NCI-H1694 treated with DMSO at 0.1 percent for 48 hours (cell line): Measurements from ENCODE around the gene ATP2B2.
A peak's percentile ranks its signal among the peaks of the same experiment; 100 is the strongest.

ENCODE experiments used
- DNase-seq: peaks from one replicate; lab custom pipeline; 2025; lab: John Stamatoyannopoulos, UW

The ATP2B2 gene

DNA sequence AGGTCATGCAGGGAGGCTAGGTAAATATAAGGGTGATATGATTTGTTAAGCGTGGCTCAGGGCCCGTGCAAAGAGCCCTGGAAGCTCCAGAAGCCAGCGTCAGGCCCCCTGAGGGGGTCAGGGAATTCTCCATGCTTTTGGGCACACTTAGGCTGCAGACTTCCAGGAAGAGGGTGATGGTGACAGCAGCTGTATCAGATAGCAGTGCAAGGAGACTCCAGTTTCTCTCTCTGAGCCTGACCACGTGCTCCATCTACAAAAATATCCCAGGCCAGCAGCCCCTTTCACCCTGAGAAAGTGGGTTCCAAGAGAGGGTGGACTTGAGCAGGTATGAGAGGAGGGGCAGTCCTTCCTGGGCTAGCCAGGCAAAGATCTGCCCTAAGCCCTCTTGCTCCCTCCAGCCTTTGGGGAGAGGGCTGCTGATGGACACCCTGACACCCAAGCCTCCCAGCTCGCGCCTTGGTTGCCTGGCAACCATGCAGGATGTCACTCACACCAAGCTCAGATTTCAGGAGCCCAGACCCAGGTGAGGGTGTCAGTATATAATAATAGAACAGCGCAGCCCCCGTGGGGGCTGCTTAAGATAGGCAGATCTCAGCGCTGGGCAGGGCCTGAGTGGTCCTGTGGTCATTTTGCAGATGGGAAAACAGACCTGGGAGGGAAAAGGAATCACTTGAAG lies 35.8 kb downstream of the ATP2B2 start:
- DNase-seq: no peak

DNA sequence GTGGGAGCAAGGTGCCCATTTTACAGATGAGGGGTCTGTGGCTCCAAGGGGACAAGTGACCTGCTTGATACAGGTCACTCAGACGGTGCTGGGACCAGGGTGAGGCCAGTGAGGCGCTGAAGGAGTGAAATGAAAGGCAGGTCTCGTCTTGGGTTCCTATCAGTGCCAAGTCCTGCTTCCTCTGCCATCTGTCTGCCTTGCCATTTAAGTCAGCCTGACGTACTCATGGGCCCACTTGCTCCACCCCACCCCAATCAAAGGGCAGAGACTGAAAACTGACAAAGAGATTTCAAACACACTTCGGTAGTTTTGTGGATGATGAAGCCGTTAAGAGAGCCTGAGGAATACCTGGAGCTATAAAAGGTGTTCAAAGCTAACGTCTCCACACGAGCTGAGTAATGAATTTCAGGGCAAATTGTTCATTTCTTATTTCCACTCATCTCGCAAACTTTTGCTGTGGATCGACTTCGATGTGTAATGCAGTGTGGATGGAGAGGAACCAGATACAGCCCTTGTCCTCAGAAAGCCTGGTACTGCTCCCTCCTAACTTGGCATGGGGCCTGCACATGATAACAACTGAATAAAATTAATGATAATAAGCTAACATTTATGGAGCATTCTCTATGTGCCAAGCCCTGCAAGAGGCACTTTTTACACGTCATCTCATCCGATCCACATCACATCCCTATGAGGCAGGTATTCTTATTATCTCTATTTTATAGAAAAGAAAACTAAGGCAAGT lies 36.6 kb downstream of the ATP2B2 start:
- peak; percentile 47 for DNase-seq

- DNase-seq: peak; percentile 49
Observed at GRCh38 chr3:10467904-10468612, 37.3 kb downstream of the ATP2B2 start.

DNA sequence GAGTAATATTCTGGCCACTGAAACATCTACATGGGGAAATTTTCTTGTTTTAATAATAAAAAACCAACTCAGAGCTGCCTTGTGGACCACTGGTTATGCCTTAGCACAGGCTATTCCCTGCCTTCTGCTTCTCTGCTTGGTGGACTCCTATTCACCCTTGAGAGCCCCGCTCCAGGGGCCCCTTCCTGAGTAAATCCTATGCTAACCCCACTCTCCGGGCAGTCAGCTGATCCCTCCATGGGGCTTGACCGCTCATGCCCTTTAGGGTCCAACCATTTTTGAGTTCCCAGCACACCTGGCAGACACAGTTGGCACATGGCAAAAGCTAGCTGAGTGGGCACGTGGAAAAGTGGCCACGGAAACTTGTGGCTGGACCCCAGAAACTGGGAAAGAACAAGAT lies 38.2 kb downstream of the ATP2B2 start:
- DNase-seq: no peak

DNA sequence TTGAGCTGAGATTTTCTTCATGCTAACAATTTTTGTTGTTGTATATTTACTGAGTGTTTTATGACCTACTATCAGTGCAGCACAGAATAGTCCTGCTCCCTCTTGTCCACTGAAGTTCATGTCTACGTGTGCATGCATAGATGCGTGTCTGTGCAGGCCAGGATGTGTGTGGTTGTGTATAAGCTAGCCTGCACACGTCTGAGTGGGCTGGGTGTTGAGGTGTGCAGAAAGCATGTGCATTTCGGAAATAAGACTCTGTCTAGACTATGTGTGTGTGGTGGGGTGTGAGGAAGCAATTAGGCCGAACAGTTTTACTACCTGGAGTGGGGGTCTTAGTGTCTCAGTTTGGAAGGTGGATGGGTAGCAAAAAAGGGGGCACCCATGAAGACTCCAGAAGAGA lies 39.2 kb downstream of the ATP2B2 start:
- DNase-seq: no peak

DNA sequence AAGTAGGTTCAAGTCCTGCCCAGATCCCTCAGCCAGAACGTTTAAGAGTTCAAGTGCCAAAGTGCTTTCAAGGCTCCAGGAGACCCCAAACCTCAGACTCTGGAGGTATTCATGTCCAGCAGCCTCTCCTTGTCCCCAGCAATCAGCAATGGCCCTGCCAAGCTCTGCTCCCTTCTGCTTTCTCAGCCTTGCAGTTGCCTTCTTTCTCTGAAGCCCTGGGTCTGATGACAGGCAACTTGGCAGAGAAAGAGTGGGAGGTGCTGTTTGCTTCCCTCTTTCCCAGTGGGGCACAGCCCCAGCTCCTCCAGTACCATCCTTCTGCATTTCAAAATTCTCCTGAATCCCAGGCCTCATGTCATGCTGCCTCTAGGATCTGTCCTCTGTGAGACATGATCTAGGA lies 40.2 kb downstream of the ATP2B2 start:
- DNase-seq: no peak

GRCh38 chr3:10463533-10464434 lies 41.6 kb downstream of the ATP2B2 start:
- peak; percentile 41 for DNase-seq

GRCh38 chr3:10462641-10463532 lies 42.5 kb downstream of the ATP2B2 start:
- no peak for DNase-seq

DNA sequence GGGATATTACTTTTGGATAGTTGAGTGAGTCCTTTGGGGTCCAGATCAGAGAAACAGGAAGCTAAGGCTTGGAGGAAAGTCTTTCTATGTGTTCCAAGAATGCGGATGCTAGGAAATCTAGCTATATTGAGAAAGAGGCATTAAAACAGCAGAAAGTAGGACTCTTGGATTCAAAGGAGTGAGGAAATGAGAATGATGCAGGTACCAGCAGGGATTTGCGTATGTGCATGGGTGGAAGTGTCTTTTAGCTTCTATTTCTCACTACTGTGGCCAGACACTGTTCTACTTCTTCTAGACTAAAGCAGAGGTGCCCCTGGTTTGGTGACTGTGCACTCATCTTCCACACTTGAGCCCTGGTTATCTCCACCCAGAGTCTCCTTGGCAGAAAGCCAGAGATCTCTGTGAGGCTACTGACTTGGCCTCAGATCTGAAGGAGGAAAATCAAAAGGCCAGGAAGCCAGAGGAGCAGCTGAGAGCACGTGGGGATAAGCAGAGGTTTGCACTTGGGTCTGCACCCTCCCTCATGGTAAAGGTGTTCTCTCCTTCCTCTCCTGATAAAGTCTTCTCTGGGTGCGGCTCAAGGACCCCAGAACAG lies 44.3 kb downstream of the ATP2B2 start:
- no peak for DNase-seq

- DNase-seq: no peak
Observed at GRCh38 chr3:10459954-10460754, 45.2 kb downstream of the ATP2B2 start.

- no peak for DNase-seq
Observed at GRCh38 chr3:10457560-10457959, 47.8 kb downstream of the ATP2B2 start.

GRCh38 chr3:10456981-10457380 lies 48.4 kb downstream of the ATP2B2 start:
- DNase-seq: no peak

DNA sequence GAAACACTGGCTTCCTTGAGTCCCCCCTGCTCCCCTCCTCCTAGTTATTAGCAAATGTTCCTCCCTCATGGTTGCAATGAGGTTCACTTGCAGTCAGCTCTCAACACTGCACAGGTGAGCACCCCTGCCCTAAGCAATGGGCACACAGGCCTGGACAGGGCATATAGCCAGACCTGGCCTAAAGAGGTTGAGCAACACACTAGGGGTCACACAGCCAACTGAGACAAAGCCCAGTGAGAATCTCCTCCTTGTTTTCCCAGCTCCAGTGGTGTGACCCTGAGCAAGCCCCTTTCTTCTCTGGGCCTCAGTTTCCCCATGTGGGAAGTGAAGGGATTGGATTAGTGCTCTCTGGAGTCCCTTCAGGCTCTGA lies 49.9 kb downstream of the ATP2B2 start:
- DNase-seq: no peak

- DNase-seq: no peak
Observed at GRCh38 chr3:10454907-10455544, 50.4 kb downstream of the ATP2B2 start.

- no peak for DNase-seq
Observed at GRCh38 chr3:10453431-10454163, 51.8 kb downstream of the ATP2B2 start.

DNA sequence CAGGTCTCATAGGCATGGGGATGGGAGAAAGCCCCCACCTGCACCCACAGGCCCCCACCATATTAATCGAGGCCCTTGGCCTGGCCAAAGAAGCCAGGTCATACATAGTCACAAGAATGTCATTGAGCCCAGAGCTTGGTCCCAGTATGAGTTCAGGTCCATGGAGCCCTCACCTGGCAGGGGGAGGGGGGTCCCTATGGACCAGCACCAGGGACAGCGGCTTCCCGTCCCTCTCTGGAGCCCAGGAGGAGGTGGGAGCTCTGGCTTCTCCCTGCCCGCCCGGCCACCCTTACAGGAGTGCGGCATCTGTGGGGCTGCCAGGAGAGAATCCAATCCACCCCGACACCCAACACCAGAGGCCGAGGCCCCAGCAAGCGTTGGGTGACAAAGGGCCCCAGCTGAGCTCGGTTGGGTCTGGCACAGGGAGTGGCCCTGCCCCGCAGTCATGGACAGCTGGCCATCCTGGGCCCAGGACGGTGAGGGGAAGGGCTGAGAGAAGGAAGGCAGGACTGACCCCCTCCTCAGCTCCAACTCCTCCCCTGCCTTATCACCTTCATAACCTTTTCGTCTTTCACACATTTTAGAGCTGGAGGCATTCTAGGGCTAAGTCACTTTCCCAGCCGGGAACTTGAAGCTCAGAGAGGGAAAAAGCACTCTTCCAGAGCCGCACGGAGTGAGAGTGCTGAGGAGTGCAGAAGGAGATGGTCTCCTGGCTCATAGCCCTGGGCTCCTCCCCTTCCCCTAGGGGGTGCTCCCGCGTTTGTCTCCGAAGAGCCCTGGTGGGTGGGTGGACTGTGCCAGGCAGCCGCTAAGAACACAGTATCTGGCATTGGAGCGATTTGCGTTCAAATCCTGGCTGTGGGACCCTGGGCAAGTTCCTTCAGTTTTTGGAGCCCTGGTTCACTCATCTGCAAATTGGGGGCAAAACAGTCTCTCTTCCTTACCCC lies 54.6 kb downstream of the ATP2B2 start:
- no peak for DNase-seq

GRCh38 chr3:10449436-10449835 lies 56.0 kb downstream of the ATP2B2 start:
- DNase-seq: no peak
